OCI-LY7 (cell line): ENCODE data around the gene CD46.

Source experiments
- EZH2phosphoT487 ChIP-seq: fragments of 200-600 bp; sonication (generic); IDR thresholded peaks from 2 replicates; pipeline ENCODE4 v1.6.1; 2018; ENCODE audit warnings: low read depth, borderline replicate concordance, mild to moderate bottlenecking, mixed run types, antibody characterized with exemption, low read length, moderate library complexity, mixed read lengths
- TF ChIP-seq, protein P1 (sequence below): fragments of 200-600 bp; sonication (generic); conservative IDR thresholded peaks from 2 replicates; pipeline ENCODE4 v1.5.1; 2014; ENCODE audit warnings: mild to moderate bottlenecking, antibody characterized with exemption, low read length, moderate library complexity, mixed read lengths

- TF ChIP-seq, protein P1, sequence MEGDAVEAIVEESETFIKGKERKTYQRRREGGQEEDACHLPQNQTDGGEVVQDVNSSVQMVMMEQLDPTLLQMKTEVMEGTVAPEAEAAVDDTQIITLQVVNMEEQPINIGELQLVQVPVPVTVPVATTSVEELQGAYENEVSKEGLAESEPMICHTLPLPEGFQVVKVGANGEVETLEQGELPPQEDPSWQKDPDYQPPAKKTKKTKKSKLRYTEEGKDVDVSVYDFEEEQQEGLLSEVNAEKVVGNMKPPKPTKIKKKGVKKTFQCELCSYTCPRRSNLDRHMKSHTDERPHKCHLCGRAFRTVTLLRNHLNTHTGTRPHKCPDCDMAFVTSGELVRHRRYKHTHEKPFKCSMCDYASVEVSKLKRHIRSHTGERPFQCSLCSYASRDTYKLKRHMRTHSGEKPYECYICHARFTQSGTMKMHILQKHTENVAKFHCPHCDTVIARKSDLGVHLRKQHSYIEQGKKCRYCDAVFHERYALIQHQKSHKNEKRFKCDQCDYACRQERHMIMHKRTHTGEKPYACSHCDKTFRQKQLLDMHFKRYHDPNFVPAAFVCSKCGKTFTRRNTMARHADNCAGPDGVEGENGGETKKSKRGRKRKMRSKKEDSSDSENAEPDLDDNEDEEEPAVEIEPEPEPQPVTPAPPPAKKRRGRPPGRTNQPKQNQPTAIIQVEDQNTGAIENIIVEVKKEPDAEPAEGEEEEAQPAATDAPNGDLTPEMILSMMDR = no peak
- no peak for TF ChIP-seq EZH2phosphoT487
Observed at GRCh38 chr1:207740207-207740606, 11.6 kb upstream of the CD46 start.
